ENCODE results near the gene SLC22A12. TPM values are rescaled to one million over a fixed set of nuclear protein-coding genes. Genes with fewer than 3 reads are reported as not detected.

SLC22A12 gene
- total and polyA plus RNA-seq, 8 donors, result not detected

DNA sequence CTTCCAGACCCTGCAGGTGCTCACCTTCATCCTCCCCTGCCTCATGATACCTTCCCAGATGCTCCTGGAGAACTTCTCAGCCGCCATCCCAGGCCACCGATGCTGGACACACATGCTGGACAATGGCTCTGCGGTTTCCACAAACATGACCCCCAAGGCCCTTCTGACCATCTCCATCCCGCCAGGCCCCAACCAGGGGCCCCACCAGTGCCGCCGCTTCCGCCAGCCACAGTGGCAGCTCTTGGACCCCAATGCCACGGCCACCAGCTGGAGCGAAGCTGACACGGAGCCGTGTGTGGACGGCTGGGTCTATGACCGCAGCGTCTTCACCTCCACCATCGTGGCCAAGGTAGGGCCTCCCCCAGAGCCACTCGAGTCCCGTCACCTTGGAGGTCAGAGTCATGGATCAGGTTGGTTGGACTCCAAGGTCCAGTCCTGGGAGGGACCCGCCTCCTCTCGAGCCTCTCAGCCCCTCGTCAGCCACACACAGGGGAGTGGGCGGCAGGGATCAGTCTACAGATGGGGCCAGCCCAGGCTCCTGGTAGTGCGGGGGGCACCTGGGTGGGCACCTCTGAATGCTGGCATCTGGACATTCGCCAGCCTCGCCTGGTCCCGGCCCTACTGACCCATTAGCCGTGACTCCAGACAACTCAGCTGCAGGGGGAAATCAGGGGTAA lies 34.8 kb upstream of the SLC22A12 start:
- FAIRE-seq, result no peak
- TF ChIP-seq, protein P1, sequence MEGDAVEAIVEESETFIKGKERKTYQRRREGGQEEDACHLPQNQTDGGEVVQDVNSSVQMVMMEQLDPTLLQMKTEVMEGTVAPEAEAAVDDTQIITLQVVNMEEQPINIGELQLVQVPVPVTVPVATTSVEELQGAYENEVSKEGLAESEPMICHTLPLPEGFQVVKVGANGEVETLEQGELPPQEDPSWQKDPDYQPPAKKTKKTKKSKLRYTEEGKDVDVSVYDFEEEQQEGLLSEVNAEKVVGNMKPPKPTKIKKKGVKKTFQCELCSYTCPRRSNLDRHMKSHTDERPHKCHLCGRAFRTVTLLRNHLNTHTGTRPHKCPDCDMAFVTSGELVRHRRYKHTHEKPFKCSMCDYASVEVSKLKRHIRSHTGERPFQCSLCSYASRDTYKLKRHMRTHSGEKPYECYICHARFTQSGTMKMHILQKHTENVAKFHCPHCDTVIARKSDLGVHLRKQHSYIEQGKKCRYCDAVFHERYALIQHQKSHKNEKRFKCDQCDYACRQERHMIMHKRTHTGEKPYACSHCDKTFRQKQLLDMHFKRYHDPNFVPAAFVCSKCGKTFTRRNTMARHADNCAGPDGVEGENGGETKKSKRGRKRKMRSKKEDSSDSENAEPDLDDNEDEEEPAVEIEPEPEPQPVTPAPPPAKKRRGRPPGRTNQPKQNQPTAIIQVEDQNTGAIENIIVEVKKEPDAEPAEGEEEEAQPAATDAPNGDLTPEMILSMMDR (IDR thresholded peaks at IDR 0.05), result no peak
- DNase-seq, result peak in 1 of 6 donors; percentile 68
- WGBS, 2 donors, result 88 to 91% methylated on average over 26 of the region's 26 CpGs
- peaks cover 7 to 22% (median 8%) of the 10 kb centered on the region in 3 donors for H3K4me1 ChIP-seq
- H3K27ac ChIP-seq, result peak overlapping the region in 2 of 4 donors; percentile 65 to 73
- no peaks in the 10 kb centered on the region for H3K36me3 ChIP-seq
- ATAC-seq, result no peak
- intact Hi-C loops (cut with DNase I), result no loop called here
- H3K9me3 ChIP-seq, result no peaks in the 10 kb centered on the region
- no peaks in the 10 kb centered on the region for H3K27me3 ChIP-seq
- H3K4me3 ChIP-seq, result peak overlapping the region in 1 of 4 donors; percentile 15

DNA sequence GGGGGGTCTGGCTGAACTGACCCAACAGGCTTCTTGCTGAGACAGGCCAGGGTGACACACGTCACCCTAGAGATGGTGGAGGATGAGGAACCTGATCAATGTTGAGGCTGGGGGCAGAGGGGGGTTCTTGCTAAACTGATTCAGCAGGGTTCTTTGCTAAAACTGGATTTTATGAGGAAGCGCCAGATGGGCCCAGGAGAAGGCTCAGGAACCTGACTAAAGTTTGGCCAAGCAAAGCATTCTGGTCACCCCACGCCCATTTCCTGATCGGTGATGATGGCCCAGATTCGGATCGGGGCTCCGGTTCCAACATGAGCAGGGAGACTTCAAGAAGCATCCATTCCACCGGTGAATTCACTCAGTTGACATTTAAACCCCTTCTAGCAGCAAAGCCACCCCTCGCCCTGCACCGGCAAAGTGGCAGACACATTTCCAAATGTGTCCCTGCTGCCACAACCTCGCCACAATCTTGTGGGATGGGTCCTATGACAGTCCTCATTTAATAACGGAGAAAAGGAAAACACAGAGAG lies 34.2 kb upstream of the SLC22A12 start:
- intact Hi-C loops (cut with DNase I), result no loop called here
- no peak for ATAC-seq
- TF ChIP-seq, protein P1 (IDR thresholded peaks at IDR 0.05), result no peak
- Histone ChIP-seq H3K9me3 (no peaks in the 10 kb centered on the region), H3K4me3 (no peak overlapping the region), H3K27me3 (no peaks in the 10 kb centered on the region), H3K4me1 (peaks cover 7 to 22% (median 8%) of the 10 kb centered on the region in 3 donors), H3K36me3 (no peaks in the 10 kb centered on the region), H3K27ac (no peak overlapping the region)
- no peak for FAIRE-seq
- peak in 1 of 6 donors; percentile 15 for DNase-seq
- 90 to 96% methylated on average over 12 of the region's 12 CpGs for whole genome bisulfite sequencing, 2 donors

GRCh38 chr11:64558065-64558745 lies 32.8 kb upstream of the SLC22A12 start:
- TF ChIP-seq, protein P1 (IDR thresholded peaks at IDR 0.05), result no peak
- Histone ChIP-seq H3K36me3 (no peaks in the 10 kb centered on the region), H3K9me3 (no peaks in the 10 kb centered on the region), H3K27me3 (no peaks in the 10 kb centered on the region), H3K4me1 (peaks cover 7 to 22% (median 8%) of the 10 kb centered on the region in 3 donors), H3K27ac (no peak overlapping the region), H3K4me3 (no peak overlapping the region)
- FAIRE-seq (no peak), DNase-seq (peak in 1 of 6 donors; percentile 30), ATAC-seq (no peak)
- 86 to 88% methylated on average over 14 of the region's 14 CpGs for whole genome bisulfite sequencing, 2 donors
- intact Hi-C loops (cut with DNase I), result no loop called here

- TF ChIP-seq, protein P1 (IDR thresholded peaks at IDR 0.05), result no peak
- Histone ChIP-seq H3K27me3 (no peaks in the 10 kb centered on the region), H3K27ac (no peak overlapping the region), H3K36me3 (no peaks in the 10 kb centered on the region), H3K4me3 (no peak overlapping the region), H3K4me1 (peaks cover 5 to 21% (median 7%) of the 10 kb centered on the region in 3 donors), H3K9me3 (no peaks in the 10 kb centered on the region)
- 81 to 89% methylated on average over 9 of the region's 9 CpGs for WGBS, 2 donors
- peak in 2 of 6 donors; percentile 42 to 51 for DNase-seq
- intact Hi-C loops (cut with DNase I), result no loop called here
- ATAC-seq, result no peak
- no peak for FAIRE-seq
Observed at GRCh38 chr11:64558869-64559268, 32.2 kb upstream of the SLC22A12 start.

All from pancreas (tissue), 10 donors.